Epithelial cell of proximal tubule (primary cell): ENCODE results near the gene HES5. TPM values are rescaled to one million over a fixed set of nuclear protein-coding genes. Genes with fewer than 3 reads are reported as not detected.

Experiments used
- DNase-seq: peaks from one replicate; pipeline ENCODE4 v3.0.0-alpha.2; 2011; ENCODE audit warnings: low read depth
- H3K4me3 ChIP-seq: 2 replicates; pipeline ENCODE4 v1.5.1; 2011; ENCODE audit warnings: low read depth, mild to moderate bottlenecking, low read length
- total RNA-seq: library from RNA; depleted of rRNA; stranded (reverse); fragments of >200 nt; gene quantifications from 2 replicates; pipeline ENCODE4 v1.2.3, GENCODE V29; 2015
- TF ChIP-seq, protein P1 (sequence below): conservative IDR thresholded peaks from 2 replicates; pipeline ENCODE4 v1.5.1; 2012; ENCODE audit warnings: low read depth, mild to moderate bottlenecking, low read length

HES5 gene
- total RNA-seq, 1 donor from 2014 or later, result not detected

DNA sequence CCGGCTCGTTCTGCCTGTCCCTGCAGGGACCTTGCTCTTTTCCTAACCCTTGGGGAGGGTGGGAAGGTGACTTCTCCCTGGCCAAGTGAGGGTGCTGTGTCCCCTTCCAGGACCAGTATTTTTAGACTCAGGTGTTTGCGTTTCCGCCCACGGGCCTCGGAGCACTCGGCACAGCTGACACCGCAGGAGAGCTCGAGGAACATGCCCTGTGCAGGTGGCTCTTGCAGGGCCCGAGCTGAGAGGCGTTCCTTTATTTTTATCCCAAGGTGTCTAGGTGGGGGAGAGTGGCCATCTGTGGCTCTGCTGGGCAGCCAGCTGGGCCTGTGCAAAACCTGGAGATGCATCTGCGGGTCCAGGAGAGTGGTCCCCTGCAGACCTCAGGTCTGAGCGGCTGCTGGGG is 38.0 kb downstream of the HES5 start:
- DNase-seq, result no peak
- no peak overlapping the region for H3K4me3 ChIP-seq
- TF ChIP-seq, protein P1, sequence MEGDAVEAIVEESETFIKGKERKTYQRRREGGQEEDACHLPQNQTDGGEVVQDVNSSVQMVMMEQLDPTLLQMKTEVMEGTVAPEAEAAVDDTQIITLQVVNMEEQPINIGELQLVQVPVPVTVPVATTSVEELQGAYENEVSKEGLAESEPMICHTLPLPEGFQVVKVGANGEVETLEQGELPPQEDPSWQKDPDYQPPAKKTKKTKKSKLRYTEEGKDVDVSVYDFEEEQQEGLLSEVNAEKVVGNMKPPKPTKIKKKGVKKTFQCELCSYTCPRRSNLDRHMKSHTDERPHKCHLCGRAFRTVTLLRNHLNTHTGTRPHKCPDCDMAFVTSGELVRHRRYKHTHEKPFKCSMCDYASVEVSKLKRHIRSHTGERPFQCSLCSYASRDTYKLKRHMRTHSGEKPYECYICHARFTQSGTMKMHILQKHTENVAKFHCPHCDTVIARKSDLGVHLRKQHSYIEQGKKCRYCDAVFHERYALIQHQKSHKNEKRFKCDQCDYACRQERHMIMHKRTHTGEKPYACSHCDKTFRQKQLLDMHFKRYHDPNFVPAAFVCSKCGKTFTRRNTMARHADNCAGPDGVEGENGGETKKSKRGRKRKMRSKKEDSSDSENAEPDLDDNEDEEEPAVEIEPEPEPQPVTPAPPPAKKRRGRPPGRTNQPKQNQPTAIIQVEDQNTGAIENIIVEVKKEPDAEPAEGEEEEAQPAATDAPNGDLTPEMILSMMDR, result no peak

DNA sequence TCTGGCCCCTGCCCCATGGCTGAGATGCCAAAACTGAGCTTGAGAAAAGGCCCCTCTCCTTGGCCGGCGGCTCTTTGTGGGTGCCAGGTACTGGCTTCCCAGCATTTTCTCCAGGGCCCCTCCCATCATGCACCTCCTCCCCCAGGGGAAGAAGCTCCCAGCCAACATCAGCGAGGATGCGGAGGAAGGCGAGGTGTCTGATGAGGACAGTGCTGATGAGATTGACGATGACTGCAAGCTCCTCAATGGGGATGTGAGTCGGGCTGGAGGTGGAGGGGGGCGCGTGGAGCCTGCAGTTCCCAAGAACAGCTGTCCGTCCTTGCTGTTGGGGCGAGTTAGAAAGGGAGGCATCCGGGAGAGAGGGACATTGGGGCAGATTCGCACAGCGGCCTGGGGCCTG is 40.4 kb downstream of the HES5 start:
- DNase-seq, result no peak
- TF ChIP-seq, protein P1, result no peak
- no peak overlapping the region for H3K4me3 ChIP-seq

DNA sequence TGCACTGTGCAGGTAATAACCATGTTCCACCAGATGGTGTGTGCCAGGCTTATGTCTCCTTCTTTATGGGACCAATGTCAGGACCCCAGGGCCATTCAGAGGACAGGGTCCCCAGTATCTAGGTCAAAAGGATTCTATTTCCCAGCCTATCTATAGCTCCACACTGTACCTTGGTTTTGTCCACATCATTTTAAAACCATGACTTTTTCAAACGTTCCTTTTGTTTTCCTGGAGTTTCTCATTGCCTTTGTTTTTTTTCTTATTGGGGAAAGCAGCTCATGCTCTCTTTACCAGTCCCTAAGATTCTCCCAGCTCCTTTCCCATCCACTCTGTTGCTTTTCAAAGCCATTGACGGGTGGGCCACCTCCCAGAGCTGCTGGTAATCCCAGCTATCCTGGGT is 41.4 kb downstream of the HES5 start:
- TF ChIP-seq, protein P1, result no peak
- DNase-seq, result no peak

DNA sequence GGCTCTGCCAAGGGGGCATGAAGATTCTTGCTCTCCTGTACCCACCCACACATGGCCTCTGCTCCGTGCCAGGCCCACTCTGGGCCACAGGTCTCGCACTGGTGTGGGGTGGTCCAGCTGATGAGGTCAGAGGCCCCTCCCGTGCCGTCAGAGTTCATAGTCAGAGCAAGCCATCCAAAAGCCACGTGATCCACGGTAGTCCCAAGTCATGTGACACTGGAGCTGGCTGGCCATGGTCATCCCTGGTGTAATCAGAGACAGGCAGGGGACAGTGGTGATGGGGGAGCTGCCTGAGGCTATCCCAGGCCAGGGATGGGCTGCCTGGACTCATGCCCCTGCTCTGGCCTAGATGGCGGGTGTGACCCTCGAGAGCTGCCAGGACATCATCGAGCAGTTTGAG is 43.5 kb downstream of the HES5 start:
- TF ChIP-seq, protein P1, result no peak
- no peak overlapping the region for H3K4me3 ChIP-seq
- DNase-seq, result no peak

More for the DNA sequence above, 41.4 kb downstream of the HES5 start:
- no peak overlapping the region for H3K4me3 ChIP-seq

DNA sequence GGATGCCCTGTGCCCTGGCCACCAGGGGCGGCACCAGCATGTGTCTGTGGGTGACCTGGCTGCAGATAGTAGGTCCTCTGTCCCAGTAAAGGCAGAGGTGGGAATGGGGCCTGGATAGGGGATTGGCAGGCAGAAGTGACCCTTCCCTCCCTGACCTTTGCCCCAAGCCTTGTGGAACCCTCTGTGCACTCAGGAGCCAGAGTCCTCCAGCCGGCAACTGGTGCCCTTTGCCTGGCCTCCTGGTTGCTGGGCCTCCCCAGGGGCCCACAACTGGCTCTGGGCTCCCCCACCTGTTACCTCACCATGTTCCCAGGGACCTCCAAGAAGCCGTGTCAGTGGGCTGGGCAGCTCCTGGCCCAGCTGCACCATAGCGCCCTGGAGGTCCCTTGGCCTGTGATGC is 44.0 kb downstream of the HES5 start:
- H3K4me3 ChIP-seq, result no peak overlapping the region
- TF ChIP-seq, protein P1, result no peak
- no peak for DNase-seq

DNA sequence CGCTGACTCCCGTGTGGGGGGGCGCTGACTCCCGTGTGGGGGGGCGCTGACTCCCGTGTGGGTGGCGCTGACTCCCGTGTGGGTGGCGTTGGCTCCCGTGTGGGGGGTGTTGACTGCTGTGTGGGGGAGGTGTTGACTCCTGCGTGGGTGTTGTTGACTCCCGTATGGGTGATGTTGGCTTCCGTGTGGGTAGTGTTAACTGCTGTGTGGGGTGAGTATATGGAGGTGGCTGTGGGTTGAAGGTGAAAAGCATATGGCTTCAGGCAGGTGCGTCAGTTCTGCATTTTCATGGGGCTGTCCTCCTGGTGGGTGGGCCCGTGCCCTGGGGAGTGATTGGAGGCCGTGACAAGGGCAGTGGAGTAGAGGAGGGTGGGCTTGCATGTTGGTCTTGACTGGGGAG is 46.1 kb downstream of the HES5 start:
- DNase-seq, result no peak
- TF ChIP-seq, protein P1, result no peak
- no peak overlapping the region for H3K4me3 ChIP-seq

DNA sequence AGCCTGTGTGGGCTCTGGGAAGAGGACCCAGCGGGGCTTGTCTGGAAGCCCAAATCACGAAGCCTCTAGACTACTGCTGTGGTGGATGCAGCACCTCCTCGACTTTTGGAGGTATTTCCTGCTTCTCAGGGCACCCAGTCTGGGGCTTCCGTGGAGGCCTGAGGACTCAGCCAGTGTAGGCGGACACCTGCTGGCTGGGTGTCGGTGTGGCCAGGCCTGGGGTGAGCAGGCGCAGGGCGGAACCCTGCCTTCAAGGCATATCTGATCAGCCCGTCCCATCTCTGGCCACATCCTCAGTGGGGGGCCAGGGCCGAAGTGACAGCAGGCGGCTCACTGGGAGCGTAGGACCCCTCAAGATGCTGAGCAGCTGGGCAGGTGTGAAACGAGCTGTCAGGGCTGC is 47.0 kb downstream of the HES5 start:
- H3K4me3 ChIP-seq, result no peak overlapping the region
- DNase-seq, result no peak
- TF ChIP-seq, protein P1, result no peak
